GM21526 (cell line): Measurements from ENCODE around the gene DPEP2.
"Not testable (repeated sequence)": the region's sequence is repeated elsewhere in the genome, so short reads cannot be mapped to it uniquely, and the experiment has no call there.

Source experiments
- ATAC-seq: cut with Tn5 transposase; IDR thresholded peaks from one replicate; pipeline ENCODE4 v1.9.1; 2021; ENCODE audit warnings: moderate library complexity; ENCODE audit not compliant: unreplicated experiment, low FRiP score

Gene DPEP2

DNA sequence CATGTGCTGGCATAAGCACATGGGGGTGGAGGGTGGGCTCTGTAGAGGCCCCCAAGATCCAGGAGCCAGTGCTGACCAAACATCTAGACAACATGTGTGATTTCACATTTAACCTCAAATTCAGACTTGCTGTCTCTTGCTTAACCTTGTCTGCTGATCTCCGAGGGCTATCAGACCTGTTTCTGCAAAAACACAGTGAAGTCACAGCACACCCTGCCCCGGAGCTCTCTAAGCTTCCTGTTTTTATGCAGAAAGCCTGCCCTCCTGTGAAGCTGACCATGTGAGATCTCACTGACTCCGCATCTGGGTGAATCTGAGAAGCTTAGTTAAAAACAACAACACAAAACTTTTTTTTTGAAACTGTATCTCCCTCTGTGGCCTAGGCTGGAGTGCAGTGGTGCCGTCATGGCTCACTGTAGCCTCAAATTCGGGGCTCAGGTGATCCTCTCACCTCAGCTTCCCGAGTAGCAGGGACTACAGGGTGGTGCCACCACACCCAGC lies 6.6 kb upstream of the DPEP2 start:
- no peak for ATAC-seq

DNA sequence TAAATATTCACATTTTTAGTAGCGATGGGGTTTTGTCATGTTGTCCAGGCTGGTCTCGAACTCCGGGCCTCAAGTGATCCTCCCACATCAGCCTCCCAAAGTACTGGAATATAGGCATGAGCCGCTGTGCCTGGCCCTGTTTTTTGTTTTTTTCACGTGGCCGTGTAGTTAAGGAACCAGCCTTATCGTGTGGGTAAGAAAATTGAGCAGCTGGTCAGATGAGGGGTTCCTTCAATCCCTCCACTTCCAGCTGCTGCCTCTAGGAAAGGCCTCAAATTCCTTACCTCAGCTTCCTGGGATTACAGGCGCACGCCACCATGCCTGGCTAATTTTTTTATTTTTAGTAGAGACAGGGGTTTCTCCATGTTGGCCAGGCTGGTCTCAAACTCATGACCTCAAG lies 5.9 kb upstream of the DPEP2 start:
- no peak for ATAC-seq

DNA sequence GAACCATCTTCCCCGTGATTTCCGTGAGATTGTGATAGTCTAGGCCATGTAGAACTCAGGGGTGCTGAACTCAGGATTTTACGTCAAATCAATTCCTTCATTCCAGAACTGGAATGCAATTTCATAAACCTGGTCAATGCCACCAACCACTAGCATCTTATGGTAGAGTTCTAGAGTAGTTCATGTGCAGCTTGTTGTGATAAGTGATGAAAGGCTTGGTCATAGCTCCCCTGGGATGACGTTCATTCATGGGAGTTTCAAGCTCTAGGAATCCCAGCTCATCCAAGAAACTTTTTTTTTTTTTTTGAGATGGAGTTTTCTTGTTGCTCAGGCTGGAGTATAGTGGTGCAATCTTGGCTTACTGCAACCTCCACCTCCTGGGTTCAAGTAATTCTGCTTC lies 3.7 kb upstream of the DPEP2 start:
- no peak for ATAC-seq

DNA sequence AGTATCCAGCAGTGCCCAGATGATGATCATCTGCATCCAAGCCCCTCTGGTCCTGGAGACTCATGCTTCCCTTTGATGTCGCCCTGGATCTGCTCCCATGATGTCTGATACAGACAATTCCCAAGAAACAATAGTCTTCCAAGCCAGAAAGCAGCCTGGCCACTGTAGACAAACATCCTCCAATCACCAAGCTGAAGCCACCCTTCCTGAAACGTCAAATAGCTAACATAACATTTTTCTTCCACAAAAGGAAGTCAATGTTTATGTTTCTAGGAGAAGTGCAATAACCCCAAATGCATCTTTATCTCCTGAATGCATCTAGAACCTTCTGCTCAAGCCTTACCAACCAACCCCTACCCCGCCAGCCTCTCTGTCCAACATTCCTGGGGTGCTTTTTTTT lies 1.2 kb upstream of the DPEP2 start:
- no peak for ATAC-seq

DNA sequence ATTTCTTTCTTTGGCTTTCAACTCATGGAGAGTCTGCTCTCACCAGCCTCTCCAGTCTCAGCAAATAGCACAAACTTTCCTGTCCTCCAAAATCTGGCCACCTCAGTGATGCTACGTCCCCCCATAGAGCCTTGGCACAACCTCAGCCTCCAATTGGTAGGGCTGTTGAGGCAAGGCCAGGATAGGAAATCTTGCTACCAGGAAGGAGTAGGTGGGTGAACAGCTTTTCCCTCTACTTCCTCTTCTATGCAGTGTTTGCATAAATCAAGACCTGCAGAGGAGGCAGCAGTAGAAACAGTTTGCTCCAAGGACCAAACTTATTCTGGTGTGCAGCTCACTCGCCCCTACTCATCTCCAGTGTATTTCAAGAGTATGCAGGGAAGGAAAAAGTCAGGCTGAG lies 701 bp upstream of the DPEP2 start:
- no peak for ATAC-seq

DNA sequence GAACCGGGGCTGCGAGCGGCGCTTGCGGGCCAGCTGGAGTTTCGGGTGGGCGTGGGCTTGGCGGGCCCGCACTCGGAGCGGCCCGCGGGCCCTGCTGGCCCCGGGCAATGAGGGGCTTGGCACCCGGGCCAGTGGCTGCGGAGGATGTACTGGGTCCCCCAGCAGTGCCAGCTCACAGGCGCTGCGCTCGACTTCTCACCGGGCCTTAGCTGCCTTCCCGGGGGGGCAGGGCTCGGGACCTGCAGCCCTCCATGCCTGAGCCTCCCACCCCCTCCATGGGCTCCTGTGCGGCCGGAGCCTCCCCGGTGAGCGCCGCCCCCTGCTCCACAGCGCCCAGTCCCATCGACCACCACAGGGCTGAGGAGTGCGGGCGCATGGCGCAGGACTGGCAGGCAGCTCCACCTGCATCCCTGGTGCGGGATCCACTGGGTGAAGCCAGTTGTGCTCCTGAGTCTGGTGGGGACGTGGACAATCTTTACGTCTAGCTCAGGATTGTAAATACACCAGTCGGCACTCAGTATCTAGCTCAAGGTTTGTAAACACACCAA lies 979 bp downstream of the DPEP2 start:
- ATAC-seq: not testable (repeated sequence)

DNA sequence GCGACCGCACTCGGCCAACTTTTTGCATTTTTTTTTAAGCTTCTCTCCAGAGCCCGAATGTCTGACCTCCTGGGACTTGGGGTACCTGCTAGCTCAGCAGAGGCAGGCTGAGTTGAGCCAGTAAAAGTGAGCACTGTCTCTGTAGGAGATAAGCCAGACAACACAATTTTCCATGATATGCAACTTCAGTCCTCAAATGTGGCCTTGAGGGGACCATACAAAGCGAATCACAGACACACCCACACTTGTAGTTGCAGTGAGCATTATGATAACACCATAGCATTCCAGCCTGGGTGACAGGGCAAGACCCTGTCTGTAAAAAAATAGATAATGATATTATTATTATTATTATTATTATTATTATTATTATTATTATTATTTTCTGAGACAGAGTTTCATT lies 2.6 kb downstream of the DPEP2 start:
- no peak for ATAC-seq

DNA sequence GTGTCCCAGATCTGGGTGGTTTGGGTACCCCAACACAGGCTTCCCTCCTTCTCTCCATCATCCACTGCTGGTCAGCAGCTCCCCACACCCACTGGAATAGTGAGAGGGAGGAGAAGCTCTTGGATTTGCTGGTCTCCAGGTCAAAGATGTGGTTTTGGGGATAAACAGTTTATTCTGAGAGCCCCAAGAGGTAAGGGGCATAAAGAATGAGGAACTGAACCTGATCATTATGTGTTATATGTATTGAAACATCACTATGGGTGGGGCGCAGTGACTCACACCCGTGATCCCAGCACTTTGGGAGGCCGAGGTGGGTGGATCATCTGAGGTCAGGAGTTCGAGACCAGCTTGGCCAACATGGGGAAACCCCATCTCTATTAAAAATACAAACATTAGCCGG lies 3.9 kb downstream of the DPEP2 start:
- ATAC-seq: no peak

DNA sequence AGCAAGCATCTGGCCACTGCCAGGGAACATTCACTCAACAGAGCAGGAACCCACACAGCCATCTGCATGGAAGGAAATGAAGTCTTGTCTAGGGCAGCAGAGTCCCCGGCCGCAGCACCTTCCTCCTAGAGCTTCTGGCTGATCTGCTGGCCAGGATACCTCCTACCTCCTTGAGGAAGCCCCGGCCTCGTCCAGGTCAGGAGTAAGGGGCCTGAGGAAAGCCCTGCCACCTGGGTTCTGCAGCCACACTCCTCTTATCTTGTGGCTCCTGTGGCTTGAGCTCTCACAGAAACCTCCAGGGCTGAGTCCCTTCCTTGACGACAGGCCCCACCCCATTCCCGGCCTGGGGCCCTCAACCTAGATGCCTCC lies 5.3 kb downstream of the DPEP2 start:
- not testable (repeated sequence) for ATAC-seq

DNA sequence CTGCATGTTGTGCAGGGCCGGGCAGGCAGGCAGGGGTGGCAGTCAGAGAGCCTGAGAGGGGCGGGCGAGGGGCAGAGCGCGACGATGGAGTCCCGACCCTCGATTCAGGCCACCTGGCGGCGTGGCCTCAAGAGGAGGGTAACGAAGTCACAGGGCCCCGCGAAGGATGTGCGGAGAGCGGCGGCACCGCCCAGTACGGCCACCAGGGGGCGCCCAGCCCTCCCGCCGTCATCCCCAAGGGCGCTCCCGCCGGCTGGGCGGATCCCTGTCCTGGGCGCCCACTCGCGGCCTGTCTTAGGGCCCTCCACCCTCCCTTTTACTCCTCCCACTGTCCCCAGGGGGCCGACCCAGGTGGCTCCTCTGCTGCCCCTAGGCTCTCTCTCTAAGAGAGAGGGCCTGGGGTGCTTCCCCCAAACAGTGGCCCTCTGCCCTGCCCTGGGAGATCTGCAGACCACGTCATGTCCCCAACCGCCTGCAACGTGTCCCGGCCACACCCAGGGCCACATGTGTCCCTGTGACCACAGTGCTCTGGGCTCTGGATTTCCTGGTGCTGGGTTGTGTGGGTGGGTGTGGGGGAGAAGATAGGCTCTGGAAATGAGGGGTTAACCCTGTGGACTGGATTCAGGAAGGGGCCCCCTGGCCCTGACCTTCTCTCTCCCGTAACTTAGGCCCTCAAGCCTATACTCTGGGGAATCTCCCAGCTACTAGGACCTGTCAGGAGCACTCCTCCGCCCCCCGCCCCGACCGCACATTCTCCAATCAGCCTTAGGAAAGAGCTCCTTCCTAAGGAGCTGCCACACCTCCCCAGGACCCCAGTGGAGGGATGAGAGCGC lies 5.9 kb downstream of the DPEP2 start:
- peak; percentile 73 for ATAC-seq

DNA sequence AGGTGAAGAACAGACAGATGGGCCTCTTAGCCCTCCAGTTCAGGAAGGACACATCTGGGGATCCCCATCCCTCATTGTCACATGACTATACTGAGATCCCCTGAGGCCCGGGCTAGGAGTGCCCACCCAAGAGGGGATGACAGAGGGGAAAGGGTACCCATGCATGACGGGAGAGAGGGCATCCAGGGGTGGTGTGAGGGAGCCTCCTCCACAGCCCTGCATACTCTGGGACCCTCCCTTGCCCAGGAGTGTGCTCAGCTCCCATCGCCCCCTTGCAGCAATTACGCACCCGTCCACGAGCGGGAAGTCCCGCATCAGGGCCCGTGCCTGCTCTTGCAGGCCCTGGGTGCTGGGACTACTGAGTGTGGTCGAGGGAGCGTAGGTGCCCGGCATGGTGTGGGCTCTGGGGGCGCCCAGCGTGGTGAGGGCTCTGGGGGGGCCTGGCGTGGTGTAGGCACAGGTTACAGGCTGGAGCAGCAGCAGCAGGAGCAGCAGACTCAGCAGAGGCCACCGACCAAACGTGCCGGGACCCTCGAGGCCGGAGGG lies 6.5 kb downstream of the DPEP2 start:
- ATAC-seq: no peak

DNA sequence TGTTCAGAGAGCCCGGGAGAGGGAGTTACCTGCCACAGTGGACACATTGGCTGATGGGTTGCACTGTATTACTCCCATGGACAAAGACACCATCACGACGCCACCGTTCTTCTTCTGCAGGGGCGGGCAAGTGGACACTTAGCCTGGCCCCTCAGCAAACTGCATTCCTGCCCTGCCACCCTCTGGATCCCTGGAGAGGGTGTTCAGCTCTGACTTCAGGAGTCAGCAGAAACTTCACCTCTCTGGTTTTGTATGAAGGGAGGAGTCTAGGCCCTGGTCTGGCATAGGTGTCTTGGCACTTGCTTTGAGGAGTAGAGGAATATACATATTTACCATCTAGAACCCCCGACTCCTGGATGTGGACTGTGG lies 9.3 kb downstream of the DPEP2 start:
- no peak for ATAC-seq

DNA sequence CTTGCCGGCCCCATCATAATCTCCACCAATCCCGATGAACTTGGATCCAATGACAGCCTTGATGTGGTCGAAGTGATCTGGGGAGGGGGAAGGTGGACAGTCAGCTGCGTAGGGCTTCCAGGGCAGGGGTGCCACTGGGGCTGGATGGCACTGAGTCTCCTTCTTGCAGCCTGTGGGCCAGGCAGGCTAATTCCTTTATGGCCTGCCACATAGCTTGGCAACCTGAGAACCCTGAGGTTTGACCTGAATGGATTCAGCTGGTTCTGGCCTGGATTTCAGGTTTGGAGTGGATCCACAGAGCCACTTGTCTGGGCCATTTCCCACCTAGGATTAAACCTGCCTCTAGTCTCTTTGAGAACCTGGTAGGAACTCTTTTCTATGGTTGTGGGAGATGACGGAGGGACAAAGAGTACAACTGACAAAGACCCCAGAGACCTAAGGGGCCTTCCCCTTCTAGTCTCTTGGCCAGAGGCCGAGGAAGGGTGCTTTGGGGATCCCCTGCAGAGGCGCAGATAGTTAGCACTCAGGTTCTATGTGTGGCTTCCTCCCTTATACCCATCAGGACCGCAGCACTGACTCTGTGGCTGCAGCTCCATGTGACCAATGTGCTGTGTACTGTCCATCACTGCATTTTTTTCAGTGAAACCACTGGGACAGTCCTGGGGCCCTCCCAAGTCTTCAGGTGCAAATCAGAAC lies 9.8 kb downstream of the DPEP2 start:
- ATAC-seq: no peak

DNA sequence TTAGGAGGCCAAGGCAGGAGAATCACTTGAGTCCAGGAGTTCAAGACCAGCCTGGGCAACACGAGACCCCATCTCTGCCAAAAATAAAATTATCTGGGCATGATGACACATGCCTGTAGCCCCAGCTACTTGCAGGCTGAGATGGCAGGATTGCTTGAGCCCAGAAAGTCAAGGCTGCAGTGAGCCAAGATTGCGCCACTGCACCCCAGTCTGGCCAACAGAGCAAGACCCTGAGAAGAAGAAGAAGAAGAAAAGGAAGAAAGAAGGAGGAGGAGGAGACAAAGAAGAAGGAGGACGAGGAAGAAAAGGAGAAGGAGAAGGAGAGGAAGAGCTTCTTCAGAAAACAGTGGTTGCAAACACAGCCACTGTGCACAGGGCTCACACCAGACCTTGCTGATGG lies 10.6 kb downstream of the DPEP2 start:
- ATAC-seq: no peak

DNA sequence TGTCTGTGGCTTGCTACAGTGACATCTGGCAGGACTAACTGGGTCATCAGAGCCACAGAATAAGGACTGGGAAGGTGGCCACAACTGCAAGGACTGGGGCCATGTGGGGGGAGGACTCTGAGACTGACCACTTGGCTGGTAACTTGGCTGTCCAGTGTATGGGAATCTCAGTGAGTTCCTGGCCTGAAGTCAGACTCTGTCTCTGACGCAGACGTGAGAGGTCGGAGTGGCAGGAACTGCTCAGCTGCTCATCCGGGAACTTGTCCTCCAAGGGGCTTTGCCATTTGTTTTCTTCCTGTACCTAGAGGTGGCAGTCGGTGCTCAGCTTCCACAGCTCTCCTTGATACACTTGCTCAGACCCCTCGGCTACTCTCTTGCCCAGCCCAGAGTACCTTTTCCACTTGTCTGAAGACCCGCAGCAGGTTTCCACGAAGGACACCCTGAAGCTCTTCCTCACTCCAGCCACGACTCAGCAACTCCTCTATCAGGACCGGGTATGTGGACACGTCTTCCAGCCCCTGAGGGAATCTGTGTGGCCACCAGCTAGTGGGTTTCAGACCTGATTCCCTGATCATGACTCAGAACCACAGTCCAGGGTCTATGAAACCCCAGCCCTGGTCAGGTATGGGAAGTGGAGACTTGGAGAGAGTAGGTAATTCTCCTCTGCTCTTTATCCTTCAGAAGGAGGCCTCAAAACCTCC lies 11.7 kb downstream of the DPEP2 start:
- no peak for ATAC-seq

DNA sequence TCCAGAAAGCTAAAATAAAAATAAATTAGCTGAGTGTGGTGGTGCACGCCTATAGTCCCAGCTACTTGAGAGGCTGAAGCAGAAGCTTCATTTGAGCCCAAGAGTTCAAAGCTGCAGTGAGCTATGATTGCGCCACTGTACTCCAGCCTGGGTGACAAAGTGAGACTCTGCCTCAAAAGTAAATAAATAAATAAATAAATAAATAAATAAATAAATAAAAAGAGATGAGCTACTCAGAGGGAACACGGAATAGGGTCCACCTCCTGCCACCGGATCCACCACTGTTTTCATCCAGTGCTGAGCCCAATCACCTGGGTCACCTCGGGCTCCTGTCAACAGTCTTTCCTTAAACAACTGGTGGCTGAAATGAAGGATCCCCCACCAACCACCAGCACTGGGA lies 12.3 kb downstream of the DPEP2 start:
- no peak for ATAC-seq

DNA sequence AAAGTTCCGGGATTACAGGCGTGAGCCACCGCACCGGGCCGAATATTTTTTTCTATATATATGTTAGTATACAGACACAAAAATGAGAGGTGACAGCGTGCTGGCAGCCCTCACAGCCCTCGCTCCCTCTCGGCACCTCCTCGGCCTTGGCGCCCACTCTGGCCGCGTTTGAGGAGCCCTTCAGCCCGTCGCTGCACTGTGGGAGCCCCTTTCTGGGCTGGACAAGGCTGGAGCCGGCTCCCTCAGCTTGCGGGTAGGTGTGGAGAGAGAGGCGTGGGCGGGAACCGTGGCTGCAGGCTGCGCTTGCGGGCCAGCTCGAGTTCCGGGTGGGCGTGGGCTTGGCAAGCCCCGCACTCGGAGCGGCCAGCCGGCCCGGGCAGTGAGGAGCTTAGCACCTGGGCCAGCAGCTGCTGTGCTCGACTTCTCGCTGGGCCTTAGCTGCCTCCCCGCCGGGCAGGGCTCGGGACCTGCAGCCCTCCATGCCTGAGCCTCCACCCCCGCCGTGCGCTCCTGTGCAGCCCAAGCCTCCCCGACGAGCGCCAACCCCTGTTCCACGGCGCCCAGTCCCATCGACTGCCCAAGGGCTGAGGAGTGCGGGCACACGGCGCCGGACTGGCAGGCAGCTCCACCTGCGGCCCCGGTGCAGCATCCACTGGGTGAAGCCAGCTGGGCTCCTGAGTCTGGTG lies 17.1 kb downstream of the DPEP2 start:
- ATAC-seq: no peak

DNA sequence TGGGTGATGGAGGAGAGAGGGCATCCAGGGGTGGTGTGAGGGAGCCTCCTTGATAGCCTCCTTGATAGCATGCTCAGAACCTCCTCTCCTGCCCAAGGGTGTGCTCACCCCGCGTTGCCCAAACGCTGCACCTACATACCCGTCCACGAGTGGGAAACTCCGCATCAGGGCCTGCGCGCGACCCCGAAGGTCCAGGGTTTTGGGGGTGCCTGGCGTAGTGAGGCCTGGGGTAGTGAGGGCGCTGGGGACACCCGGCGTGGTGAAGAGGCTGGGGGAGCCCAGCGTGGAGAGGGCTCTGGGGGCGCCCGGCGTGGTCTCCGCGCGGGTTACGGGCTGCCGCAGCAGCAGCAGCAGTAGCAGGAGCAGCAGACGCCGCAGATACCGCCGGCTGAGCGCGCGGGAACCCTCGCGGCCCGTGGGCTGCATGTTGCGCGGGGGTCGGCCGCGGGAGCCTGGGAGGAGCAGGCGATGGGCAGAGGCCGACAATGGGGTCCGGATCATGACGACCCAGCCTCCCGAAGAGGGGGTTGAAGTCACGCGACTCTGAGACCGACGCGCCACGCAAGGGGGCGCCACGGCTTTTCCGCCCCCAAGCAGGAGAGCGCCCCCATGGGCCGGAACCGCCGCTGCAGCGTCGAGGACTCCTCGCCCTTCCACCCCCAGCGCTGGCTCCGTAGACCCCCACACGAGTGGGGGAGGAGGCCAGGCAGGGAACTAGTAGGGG lies 19.2 kb downstream of the DPEP2 start, which contains the start of gene DPEP3:
TSS of gene DPEP3 (minus strand) at position 545 of the 724 bp plus-strand sequence. CDS start at position 426, 119 bp downstream.
- no peak for ATAC-seq

DNA sequence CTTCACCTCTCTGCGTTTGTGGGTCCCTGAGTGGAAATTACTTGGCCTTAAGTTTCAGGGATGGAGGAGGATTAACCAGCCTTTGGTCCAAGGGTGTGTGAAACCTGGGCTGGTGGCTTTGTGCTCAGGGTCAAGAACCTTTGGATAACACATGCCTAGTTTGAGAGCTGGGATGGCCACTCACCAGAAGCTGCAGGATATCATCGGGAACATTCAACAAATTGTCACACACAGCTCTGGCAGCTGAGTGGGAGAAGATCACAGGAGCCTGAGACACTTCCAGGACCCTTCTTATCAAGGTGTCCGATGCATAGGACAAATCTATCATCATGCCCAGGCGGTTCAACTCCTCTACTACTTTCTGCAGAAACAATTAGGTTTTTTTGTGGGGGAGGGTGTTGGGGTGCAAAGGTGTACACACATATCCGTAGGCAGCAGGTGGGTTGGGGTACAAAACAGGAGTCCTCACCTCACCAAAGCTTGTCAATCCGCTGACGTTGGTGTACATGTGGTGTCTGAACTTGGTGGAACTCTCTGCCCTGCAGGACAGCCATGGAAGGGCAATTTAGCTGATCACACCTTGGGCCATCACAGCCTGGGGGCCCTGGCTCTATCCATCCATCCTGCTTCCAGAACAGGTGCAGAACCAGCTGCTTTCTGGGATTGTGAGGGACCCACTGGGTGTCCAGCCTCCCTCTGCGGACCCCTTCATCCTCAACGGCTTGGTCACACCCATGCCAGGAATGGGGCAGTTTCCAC lies 21.6 kb downstream of the DPEP2 start:
- ATAC-seq: no peak
